HG02571 (cell line): ENCODE results near the gene TATDN3.
"Not testable (repeated sequence)": the region's sequence is repeated elsewhere in the genome, so short reads cannot be mapped to it uniquely, and the experiment has no call there.

Experiments
- ATAC-seq: cut with Tn5 transposase; IDR thresholded peaks from one replicate; pipeline ENCODE4 v1.9.1; 2021; ENCODE audit warnings: mild to moderate bottlenecking, moderate library complexity; ENCODE audit not compliant: unreplicated experiment

TATDN3 gene, protein sequence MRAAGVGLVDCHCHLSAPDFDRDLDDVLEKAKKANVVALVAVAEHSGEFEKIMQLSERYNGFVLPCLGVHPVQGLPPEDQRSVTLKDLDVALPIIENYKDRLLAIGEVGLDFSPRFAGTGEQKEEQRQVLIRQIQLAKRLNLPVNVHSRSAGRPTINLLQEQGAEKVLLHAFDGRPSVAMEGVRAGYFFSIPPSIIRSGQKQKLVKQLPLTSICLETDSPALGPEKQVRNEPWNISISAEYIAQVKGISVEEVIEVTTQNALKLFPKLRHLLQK

DNA sequence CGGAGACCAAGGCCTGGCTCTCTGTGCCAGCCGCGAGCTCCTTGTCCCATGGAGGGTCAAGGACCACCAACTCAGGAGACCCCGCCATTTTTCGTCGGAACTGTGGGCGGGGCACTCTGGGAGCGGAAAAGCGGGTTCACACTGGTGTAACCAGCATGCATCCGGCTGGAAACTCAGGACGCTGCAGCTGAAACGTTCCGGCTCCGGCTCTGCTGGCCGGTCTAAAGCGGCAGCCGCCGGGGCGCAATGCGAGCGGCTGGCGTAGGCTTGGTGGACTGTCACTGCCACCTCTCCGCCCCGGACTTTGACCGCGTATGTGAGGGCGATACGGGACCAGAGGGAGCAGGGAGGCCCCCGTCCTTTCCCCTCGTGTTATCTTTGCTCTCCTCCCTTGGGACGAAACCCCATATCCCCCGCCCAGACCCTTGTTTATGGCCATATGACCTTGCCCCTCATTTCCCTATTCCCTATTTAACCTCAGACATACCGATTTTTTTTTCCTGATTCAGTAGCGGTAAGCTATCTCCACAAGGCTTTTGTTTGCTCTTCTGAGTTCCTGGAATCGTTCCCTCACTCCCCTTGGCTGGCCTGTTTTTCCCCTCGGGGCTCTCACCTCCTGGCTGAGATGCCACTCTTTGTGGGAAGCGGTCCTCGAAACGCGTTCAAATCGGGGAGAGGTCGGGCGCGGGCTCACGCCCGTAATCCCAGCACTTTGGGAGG, at the start of gene TATDN3, which contains the start of gene NSL1:
TSS of gene TATDN3 (plus strand) at position 219 of the 720 bp plus-strand sequence. CDS start at position 247, 28 bp downstream.
TSS of gene NSL1 (minus strand) at position 102 of the 720 bp plus-strand sequence. CDS start at position 88, 14 bp downstream.
- ATAC-seq, result peak; percentile 75

DNA sequence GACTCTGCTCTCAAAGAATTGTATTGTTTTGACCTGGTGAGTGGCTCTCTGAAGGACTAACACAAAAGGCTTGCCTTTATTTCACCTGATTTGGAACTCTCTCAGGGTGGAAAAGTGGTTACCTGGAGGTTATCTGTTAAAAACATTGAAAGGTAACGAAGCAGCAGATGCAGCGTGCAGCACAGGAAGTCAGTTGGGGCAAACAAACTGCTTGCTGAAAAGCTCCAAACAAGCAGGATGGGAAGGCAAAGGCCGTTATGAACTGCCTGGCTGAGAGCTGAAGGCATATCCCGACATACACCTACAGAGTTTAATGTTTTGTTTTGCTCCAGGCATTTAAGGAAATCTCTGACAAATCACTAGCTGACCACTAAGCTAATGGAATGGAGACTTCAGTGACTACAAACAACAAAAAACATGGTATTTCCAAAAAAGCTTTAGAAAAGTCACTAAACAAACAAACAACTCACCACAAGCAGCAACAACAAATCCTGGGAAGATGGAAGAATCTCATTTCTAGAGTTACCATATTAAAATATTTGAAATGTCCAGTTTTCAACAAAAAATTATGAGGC, 47.7 kb upstream of the TATDN3 start:
- no peak for ATAC-seq

DNA sequence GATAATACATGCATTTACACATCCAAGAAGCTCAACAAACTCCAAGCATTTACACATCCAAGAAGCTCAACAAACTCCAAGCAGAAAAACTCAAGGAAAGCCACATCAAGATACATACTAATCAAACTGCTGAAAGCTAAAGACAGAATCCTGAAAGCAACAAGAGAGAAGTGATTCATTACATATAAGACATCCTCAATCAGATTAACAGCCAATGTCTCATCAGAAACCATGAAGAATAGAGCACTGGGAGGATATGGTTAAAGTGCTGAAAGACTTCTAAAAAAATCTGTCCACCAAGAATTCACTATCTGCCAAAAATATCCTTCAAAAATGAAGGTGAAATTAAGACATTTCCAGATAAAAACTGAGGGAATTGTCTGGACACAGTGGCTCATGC, 46.4 kb upstream of the TATDN3 start:
- no peak for ATAC-seq

DNA sequence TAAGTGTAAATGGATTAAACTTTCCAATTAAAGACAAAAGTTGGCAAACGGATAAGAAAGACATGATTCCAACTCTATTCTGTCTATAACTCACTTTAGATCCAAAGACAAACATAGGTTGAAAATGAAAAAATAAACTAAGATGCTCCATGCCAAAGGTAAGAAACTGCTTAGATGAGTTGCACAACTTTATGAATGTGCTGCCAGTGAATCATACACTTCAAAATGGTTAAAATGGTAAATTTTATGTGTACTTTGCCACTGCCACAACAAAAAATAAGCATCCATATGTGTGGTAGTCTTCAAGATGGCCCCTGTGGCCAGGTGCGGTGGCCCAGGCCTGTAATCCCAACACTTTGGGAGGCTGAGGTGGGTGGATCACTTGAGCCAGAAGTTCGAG, 45.1 kb upstream of the TATDN3 start:
- no peak for ATAC-seq

DNA sequence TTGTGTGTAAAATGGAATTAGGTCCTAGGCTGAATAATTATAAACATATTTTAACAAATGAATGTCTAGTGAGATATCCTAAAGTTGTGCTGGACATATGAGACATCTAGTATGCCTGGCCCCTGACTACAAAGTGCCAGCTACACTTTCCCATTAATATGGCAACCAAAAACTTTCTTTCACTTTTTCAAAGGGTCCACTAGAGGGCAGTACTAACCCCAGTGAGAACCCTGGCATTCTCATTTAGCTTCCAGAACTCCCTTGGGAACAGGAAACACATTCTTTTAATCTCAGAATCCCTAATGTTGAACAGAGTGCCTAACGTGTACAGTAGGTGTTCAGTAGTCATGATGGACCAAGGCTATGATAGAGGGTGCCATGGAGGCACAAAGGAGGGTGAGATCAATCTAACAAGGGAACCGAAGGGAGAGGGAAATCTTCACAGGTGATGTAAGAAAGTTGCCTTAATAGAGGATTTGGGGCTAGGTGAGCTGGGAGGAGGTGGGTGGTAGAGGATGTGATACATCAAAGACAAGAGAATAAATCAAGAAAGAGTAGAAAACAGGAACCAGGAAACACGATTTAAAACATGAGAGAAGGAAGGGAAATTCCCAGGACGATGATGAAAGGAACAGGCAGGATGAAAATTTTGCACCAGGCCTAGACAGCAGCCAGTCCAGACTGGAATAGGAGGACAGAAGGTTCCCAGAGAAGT, 41.7 kb upstream of the TATDN3 start:
- no peak for ATAC-seq

DNA sequence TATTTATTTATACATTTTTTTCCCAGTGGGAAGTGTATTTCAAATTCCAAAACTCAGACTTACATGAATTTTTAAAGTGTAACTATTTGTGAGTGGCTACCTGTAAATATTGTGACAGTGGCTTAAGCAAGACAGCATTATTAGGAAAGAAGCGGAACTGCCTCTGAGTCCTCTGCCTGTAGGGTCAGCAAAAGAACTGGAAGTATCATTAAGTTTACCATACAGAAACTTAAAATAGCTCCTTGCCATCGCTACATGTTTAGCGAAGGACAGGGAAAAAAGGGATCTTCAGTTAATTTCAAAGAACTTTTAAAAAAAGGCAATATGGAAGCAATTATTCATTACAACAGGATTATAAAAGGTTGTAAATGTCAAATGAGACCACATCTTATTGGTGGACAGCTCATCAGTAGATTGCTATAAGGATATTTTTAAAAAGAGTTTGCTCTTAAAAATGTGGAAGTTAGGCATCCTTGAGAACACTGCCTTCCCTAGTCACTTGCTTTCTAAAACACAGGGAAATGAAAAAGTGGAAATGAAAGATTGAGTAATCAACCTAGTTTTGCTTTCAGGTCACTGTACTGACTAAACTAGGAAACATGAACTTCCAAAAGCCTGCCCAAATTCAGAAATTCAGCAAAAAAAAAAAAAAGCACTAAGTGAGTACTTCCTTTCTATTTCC, 39.3 kb upstream of the TATDN3 start:
- ATAC-seq, result no peak

DNA sequence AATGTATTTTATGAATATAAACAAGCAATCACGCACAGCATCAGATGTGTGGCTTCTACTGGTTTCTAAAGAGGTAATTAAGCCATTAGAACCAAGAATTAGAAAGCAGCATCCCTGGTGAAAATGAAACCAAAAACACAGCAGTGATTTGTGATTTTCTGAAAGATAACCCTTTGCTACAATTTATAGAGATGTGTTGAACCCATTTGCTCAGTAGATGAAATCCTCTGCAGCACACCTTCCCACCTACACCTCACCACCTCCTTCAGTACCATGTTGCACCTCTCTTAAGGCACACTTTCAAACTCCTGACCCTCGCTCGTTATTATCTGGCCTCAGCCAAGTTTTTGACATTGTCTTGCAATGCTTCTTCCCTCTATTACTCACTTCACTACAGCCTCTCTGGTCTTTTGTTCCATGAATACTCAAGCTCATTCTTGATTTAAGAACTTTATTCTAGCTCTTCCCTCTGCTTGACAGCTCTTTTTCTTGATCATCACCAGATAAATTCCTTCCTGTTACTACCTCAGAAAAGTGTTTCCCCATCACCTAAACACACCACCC, 38.7 kb upstream of the TATDN3 start:
- ATAC-seq, result no peak

DNA sequence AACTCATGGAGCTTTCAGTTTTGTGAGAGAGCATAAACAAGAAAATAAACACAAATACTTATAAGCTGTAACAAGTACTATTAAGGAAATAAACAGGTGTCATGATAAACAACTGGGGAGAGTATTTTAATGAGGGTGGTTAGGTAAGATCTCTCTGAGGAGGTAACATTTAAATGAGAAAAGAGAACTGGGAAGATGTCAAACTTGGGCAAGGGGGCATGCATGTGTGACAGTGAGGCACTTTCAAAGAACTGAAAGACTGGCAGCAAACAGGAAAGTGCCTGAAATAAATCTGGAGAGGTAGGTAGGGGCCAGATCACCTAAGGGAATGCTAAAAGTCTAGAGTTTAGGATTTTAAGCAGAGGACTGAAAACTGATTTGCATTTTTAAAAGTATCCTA, 37.9 kb upstream of the TATDN3 start:
- ATAC-seq, result no peak

DNA sequence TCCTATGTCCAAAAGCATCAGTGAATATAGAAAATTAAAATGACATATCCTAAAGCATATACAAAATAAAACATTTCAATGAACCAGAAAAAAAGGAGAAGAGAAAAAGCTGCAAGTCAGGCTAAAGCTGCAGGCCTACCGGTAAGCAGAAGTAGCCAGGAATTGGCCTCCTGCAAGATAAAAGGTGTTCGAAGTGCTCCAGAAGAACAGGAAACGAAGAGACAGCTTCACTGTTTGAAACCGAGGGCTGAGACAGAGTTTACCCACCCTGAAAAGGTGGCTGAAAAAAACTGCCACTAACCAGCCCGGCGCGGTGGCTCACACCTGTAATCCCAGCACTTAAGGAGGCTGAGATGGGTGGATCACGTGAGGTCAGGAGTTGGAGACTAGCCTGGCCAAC, 37.5 kb upstream of the TATDN3 start:
- ATAC-seq, result no peak

DNA sequence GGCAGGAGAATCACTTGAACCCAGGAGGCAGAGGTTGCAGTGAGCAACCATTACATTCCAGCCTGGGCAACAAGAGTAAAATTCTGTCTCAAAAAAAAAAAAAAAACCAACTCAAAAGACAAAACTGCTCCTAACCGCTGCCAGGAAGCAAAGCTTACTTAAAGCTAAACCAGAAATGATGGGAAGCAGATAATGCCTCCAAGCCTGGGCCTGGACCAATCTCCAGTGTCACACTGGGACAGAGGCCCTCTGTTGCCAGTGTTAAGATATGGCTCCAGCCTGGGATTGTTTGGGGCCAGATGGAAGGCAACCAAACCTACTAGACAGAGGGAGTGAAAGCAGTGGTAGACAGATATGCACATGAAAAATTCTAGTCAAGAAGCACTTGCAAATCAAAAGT, 37.0 kb upstream of the TATDN3 start:
- ATAC-seq, result no peak

DNA sequence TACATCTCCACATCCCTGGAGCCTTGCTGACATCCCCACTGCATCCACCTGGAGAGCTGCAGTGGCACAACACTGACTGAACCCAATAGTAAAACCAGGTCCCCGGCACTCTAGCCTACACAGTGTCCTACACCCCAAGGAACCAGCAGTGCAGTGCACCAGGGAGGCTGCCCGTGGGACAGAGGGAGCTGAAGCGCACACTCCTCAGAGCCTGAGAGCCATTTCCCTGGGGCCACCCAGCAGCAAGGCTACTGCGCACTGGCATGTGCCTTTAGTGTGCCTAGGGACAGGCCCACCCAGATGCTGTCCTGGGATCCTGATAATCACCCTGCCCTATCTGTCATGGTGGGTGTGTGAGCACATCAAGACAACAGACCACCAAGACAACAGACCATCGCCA, 32.0 kb upstream of the TATDN3 start:
- ATAC-seq, result no peak

DNA sequence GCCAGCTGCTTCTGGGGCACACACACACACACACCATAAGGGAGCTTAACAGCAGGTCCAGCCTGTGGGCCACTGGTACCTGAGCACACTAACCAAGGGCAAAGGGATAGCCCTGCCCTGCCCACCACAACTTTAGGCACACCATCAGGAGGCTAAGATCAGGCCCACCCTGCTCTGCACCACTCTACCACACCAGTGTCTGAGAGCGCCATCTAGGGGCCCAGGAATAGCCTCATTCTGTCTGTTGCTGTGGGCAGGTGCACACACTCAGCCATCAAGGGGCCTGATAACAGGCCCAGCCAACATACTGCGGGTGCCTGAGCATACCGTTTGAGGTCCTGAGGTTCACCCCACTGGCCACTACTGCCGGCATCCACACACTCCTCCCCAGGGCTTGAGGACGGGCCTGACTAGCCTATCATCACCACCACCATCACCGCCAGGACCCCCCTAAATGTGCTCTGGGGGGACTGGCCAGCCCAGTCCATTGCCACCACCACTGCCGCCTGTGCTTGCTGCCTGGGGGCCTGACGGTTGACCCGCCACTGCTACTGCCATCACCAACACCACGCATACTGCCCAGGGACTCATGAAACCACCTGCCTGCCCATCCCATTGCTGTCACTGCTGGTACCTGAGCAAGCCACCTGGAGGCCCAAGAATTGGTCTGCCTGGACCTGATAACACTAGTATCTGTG, 31.4 kb upstream of the TATDN3 start:
- ATAC-seq, result no peak

DNA sequence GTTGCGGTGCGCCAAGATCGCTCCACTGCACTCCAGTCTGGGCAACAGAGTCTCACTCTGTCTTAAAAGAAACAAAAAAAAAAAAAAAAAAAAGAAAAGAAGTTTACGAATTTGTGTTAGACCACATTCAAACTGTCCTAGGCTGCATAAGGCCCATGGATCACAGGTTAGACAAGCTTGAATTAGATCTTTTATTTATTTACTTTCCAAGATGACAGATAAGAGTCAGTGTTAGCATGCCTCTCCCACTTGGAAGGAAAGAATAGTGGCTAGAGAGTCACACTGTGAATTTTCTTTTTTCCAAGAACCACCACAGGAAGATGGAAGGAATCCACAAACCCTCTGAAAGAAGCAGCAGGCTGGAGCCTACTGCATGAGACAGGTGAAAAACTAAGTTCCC, 29.5 kb upstream of the TATDN3 start:
- no peak for ATAC-seq

DNA sequence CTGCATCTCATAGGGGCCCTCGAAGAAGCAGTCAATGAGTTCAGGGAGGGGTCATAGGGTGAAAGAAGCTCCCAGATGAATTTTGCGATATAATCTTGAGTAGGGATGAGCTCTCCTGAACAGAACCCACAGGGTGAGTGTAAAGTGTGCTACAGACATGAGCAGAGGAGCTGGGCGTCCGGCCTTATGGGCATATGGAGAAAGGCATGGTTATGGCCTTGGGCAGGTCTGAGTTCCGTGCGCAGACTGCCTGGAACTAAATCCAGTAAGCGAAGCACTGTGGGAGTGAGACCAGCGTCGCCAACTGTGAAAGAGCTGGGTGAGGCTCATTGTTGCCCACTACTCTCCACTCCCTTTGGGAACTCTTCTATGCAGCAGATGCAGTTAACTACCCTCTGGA, 28.9 kb upstream of the TATDN3 start:
- no peak for ATAC-seq

DNA sequence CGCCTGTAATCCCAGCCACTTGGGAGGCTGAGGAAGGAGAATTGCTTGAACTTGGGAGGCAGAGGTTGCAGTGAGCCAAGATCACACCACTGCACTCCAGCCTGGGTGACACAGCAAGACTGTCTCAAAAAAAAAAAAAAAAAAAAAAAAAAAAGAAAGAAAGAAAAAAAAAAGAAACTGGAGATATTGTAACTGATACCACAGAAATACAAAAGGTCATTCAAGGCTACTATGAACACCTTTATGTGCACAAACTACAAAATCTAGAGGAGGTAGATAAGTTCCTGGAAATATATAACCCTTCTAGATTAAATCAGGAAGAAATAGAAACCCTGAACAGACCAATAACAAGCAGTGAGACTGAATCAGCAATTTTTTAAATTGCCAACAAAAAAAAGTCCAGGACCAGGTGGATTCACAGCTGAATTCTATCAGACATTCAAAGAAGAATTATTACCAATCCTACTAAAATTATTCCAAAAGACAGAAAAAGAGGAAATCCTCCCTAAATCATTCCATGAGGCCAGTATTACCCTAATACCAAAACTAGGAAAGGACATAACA, 26.9 kb upstream of the TATDN3 start:
- not testable (repeated sequence) for ATAC-seq

DNA sequence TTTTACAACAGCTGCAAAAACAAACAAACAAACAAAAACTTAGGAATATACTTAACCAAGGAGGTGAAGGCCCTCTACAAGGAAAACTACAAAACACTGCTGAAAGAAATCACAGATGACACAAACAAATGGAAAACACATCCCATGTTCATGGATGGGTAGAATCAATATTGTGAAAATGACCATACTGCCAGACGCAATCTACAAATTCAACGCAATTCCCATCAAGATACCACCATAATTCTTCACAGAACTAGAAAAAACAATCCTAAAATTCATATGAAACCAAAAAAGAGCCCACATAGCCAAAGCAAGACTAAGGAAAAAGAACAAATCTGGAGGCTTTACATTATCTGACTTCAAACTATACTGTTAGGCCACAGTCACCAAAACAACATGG, 24.9 kb upstream of the TATDN3 start:
- ATAC-seq, result not testable (repeated sequence)

DNA sequence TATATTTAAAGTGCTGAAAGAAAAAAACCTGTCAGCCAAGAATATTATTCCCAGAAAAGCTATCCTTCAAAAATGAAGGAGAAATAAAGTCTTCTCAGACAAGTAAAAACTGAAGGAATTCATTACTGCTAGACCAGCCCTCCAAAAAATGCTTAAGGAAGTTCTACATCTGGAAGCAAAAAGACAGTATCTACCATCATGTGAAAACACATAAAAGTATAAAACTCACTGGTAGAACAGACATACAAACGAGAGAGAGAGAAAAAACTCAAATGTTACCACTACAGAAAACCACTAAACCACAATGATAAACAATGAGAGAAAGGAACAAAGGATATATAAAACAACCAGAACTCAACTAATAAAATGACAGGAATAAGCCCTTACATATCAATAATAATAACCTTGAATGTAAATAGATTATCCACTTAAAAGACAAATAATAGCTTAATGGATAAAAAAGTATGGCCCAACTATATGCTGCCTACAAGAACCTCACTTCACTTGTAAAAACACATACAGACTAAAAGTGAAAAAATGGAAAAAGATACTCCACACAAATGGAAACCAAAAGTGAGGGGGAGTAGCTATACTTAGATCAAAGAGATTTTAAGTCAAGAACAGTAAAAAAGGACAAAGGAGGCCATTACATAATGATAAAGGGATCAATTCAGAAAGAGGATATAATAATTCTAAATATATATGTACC, 22.1 kb upstream of the TATDN3 start:
- ATAC-seq, result no peak

DNA sequence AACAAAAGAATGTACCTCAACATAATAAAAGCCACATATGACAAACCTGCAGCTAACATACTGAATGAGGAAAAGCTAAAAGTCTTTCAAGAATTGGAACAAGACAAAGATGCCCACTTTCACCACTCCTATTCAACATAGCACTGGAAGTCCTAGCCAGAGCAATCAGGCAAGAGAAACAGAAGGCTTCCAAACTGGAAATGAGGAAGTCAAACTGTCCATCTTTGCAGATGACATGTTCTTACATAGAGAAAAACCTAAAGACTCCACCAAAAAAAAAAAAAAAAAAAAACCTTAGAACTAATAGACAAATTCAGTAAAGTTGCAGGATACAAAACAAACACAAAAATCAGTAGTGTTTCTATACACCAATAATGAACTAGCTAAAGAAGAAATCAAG, 20.4 kb upstream of the TATDN3 start:
- no peak for ATAC-seq

DNA sequence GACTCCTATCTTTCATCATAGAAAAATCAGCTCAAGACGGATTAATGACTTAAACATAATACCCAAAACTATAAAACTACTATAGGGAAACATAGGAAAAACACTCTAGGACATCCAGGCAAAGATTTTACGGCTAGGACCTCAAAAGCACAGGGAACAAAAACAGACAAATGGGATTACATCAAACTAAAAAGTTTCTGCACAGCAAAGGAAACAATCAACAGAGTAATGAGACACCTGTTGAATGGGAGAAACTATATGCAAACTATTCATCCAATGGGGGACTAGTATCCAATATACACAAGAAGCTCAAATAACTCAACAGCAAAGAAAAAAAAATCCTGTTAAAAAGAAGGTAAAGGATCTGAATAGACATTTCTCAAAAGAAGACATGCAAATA, 18.7 kb upstream of the TATDN3 start:
- ATAC-seq, result no peak
